CD4-positive, alpha-beta T cell treated with Interleukin-12 subunit alpha and Interleukin-12 subunit beta, for 1 hour (primary cell): ENCODE measurements around the gene C3AR1.
"Not testable (repeated sequence)": the region's sequence is repeated elsewhere in the genome, so short reads cannot be mapped to it uniquely, and the experiment has no call there.

Experiments used
- DNase-seq: peaks from one replicate; pipeline ENCODE4 v3.0.0-alpha.2; 2020

C3AR1 gene

GRCh38 chr12:8065991-8066594 is at the start of gene C3AR1:
C3AR1 (minus strand) TSS chr12:8066359; CDS start chr12:8060185, 6,174 bp downstream.
- peak; percentile 78 for DNase-seq

DNA sequence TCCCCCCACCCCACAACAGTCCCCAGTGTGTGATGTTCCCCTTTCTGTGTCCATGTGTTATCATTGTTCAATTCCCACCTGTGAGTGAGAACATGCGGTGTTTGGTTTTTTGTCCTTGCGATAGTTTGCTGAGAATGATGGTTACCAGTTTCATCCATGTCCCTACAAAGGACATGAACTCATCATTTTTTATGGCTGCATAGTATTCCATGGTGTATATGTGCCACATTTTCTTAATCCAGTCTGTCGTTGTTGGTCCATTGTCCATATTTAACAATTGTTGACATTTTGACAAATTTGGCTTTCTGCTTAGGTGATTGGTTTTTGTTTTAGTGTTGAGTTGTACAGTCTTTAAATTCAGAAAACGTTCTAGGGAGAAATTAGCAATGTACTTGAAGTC is 47.0 kb upstream of the C3AR1 start:
- not testable (repeated sequence) for DNase-seq

DNA sequence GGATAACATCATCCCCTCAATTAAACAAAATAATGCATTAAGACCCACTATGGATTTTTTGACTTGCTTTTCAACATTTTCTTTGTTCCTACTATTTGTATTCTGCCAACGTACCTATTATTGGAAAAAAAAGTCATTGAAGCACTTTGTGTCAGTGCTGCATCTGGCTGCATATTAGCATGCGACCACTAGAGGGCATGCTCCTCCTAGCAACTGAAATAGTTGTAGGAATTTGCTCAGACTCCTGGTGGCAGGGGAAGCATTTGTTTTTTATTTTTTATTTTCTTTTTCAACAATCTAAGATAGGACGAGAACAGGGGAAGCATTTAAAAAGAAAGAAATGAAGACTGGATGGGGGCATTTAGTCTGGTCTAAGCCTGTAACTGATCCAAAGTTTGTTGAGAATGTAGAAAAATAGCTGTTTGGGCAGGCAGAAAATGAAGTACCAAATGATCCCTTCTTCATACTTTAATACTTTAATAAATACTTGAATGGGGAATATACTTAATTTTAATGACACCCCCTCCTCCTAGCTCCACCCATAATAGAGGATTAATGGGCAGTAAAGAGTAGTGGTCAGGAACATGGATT is 42.7 kb upstream of the C3AR1 start:
- peak; percentile 78 for DNase-seq

DNA sequence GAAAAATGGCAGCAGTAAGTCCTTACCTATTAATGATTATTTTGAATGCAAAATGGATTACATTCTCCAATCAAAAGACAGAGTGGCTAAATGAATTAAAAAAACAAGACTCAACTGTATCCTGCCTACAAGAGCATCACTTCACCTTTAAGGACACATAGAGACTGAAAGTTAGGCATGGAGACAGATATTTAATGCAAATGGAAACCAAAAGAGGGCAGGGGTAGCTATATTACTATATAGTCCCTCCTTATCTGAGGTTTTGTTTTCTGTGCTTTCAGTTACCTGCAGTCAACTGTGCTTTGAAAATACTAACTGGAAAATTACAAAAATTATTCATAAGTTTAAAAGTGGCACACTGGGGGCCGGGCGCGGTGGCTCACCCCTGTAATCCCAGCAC is 33.1 kb upstream of the C3AR1 start:
- DNase-seq = no peak

- DNase-seq = no peak
Observed at GRCh38 chr12:8096281-8096915, 30.2 kb upstream of the C3AR1 start.

DNA sequence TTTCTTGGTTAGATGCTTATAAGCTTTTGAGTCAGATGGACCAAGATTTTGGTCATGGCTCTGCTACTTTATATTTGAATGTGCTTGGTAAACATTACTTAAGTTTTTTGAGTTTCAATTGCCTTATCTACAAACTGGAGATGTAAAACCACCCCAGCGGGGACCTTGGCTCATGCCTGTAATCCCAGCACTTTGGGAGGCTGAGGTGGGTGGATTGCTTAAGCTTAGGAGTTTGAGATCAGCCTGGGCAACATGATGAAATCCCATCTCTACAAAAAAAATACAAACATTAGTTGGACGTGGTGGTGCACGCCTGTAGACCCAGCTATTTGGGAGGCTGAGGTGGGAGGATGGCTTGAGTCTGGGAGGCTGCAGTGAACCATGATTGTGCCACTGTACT is 27.1 kb upstream of the C3AR1 start:
- DNase-seq = no peak

- no peak for DNase-seq
Observed at GRCh38 chr12:8089716-8090115, 23.6 kb upstream of the C3AR1 start.

DNA sequence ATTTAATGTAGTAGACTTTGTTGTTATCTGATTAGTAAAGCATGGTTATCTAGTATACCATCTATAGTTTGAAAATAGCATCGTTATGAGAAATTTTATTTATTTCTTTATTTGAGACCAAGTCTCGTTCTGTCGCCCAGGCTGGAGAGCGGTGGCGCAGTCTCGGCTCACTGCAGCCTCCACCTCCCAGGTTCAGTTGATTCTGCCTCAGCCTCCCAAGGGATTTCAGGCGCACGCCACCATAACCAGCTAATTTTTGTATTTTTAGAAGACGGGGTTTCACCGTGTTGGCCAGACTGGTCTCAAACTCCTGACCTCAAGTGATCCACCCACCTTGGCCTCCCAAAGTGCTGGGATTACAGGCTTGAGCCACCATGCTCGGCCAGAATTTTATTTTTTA is 23.1 kb upstream of the C3AR1 start:
- DNase-seq = not testable (repeated sequence)

DNA sequence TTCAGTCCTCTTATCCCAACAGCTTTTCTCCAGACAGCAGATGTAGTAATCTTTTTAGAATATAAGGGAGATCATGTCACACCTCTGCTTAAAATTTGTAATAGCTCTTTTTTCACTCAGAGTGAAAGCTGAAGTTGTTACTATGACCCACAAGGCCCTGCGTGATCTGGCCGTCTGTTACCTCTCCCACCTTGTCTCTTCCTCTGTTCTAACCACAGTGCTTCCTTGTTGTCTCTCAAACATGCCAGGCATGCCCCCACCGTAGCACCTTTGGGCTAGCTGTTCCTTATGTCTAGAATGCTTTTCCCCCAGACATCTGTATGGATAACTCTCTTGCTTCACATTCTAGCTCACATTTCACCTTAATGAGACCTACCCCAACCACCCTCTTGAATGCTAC is 22.4 kb upstream of the C3AR1 start:
- peak; percentile 65 for DNase-seq

DNA sequence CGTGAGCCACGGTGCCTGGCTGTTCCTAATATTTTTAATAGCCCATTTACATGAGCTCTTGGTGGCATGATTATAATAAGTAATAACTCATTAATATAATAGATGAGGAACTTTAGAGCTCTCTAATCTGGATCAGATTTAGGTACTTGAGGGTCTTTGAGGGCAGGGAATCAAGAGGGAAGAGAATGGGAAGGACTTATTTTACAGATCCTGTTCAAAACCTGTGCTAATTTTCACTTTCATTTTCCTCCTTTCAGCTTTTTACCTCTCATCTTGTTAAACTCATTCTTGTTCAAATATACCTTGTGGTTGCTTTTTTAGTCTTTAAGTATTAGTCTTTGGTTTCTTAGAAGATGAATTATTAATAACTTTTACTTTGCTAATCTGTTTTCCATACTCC is 21.5 kb upstream of the C3AR1 start:
- peak; percentile 16 for DNase-seq

- DNase-seq = not testable (repeated sequence)
Observed at GRCh38 chr12:8084351-8084750, 18.2 kb upstream of the C3AR1 start.

DNA sequence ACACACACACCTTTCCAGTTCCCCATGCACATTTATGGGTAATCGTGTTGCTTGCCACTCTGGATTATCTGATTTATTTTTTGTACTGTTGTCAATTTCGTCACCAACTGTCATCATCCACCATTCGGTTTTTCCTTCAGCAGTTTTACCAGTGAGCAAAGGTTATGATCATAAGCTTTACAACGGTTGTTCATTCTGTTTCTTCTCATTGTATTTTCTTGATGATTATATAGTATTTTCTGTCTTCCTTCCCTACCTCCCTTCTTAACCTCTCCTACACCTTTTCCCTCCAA is 16.6 kb upstream of the C3AR1 start:
- no peak for DNase-seq

DNA sequence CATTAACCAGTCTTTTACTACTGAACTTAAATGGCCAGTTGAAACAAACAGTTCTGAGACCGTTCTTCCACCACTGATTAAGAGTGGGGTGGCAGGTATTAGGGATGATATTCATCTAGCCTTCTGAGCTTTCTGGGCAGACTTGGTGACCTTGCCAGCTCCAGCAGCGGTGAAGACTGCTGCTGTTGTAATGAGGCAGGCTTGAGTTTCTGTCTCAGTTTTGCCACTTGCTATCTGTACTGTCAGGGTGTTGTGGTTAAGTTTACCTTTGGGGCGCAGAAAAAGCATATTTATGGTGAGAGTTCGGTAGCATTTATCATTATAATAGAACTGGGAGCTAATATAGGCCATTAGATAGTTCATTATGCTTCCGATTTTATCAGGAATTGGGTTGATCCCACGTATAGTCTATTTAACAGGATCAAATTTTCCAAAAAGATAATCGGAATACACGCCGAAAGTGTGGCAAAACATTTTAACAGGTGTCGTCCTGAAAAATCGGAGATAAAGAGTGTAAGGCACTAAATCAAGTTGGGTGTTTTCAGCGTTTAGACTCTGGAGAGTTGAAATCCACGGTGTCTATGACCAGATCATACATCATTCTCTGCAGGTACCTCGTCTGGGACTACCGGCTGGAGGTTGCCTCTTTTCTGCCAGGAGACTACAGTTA is 15.2 kb upstream of the C3AR1 start:
- peak; percentile 53 for DNase-seq

DNA sequence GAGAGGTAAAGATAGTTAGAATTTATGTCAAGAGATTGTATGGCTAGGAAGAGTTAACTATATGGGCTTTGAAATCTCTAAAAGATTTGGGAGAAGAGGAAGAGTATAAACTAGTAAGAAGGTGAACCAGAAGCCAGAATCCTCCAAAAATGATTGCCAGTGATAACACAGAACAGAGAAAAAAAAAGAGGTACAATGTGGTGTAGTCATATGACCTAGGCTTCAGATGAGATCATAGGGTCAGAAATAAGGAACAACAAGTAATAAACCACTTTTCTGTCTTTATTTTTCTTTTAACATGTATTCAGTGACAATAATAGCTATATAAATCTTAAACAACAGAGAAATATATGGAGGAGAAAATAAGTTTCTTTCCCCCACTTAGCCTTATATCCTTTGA is 14.0 kb upstream of the C3AR1 start:
- no peak for DNase-seq

DNA sequence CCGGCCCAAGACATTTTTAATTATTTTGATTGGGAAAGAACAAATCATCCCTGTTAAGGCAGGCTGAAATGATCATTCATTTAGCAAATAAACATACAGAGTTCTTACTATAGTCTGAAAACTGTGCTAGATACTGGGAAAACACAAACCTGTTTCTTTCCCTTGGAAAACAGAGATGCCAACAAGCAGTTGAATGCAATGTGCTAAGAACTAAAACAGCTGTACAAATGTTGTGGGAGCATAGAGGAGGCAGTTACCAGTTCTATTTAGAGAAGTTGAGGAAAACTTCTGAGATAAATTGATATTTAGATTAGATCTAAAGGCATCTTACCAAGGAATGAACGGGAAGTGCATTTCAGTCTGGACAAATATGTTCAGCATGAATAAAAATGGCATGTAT is 12.8 kb upstream of the C3AR1 start:
- DNase-seq = no peak

DNA sequence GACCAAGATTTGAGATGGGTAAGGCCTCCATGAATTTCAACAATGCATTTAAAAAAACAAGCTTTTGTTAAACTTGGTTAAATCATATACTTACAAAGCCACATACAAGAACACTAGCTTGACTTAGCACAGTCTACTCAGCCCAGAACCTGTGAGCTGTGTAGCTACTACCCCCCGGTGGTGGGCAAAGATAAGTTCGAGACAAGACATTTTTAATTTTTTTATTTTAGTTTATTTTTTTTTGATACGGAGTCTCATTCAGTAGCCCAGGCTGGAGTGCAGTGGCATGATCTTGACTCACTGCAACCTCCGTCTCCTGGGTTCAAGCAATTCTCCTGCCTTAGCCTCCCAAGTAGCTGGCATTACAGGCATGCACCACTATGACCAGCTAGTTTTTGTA is 12.2 kb upstream of the C3AR1 start:
- DNase-seq = peak; percentile 79

DNA sequence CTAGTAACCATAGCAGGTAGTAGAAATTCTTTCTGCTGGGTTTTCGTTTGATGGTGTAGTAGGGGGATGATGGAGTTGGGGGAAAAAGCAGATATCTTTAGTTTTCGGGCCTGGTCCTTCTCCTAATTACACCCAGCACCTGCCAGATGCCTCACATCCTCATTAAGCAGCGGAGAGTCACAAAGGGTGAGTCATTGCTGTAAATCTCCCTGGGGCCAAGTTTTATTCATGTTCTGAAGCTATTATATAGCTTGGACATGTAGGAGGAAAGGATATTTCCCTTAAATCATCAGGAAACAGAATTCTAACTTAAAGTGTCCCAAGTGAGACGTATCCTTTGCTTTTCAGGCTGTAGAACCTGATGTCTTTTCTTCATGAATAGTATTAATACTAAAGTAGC is 11.0 kb upstream of the C3AR1 start:
- DNase-seq = no peak

GRCh38 chr12:8076366-8076765 is 10.2 kb upstream of the C3AR1 start:
- no peak for DNase-seq

DNA sequence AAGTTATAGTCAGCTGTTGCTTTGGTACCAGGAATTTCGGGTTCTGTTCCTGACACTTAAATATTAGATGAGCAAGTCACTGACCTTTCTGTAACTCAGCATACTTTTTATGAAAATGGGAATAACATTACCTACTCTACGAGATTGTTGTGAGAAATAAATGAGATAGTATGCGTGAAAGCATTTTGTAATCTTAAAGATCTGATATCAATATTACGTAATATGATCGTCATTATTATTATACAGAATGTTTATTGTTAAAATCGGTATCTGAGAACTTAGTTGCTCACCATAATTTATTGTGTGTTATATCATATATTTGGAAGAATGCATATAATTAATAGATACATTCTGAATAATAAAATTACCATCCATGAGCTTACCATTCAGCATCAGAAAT is 9.8 kb upstream of the C3AR1 start:
- no peak for DNase-seq

- not testable (repeated sequence) for DNase-seq
Observed at GRCh38 chr12:8071820-8072219, 5.7 kb upstream of the C3AR1 start.

- DNase-seq = no peak
Observed at GRCh38 chr12:8069582-8069981, 3.4 kb upstream of the C3AR1 start.

- no peak for DNase-seq
Observed at GRCh38 chr12:8064131-8064530, 2.0 kb downstream of the C3AR1 start.

- DNase-seq = no peak
Observed at GRCh38 chr12:8058506-8058905, 7.7 kb downstream of the C3AR1 start.

DNA sequence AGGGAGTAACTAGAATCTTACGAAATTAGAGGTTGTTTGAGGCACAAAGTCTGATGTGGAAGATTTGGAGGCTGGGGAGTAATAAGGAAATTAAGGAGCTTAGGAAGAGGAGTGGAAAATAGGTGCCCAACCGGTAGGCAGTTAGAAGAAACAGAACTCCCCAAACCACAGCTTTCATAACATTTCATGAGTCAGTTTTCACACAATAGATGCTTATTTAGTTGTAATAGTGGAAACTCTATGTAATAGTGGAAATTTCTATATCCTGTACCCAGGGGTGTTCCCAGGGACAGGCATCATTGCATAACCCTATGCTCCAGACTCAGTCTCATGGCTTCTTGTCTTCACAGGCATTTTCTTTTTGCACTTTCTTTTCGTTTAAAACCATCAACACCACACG is 8.3 kb downstream of the C3AR1 start:
- no peak for DNase-seq
